ENCODE results near the gene KDM5C. TPM values are rescaled to one million over a fixed set of nuclear protein-coding genes. Genes with fewer than 3 reads are reported as not detected.
A peak's percentile ranks its signal among the peaks of the same experiment; 100 is the strongest.

KDM5C gene
- total RNA-seq = 77.6 TPM
- long read RNA-seq, partial matches to known transcripts = 12 of 17 reads
- long read RNA-seq, other reads (novel, unspliced or antisense) = 5 of 17 reads

DNA sequence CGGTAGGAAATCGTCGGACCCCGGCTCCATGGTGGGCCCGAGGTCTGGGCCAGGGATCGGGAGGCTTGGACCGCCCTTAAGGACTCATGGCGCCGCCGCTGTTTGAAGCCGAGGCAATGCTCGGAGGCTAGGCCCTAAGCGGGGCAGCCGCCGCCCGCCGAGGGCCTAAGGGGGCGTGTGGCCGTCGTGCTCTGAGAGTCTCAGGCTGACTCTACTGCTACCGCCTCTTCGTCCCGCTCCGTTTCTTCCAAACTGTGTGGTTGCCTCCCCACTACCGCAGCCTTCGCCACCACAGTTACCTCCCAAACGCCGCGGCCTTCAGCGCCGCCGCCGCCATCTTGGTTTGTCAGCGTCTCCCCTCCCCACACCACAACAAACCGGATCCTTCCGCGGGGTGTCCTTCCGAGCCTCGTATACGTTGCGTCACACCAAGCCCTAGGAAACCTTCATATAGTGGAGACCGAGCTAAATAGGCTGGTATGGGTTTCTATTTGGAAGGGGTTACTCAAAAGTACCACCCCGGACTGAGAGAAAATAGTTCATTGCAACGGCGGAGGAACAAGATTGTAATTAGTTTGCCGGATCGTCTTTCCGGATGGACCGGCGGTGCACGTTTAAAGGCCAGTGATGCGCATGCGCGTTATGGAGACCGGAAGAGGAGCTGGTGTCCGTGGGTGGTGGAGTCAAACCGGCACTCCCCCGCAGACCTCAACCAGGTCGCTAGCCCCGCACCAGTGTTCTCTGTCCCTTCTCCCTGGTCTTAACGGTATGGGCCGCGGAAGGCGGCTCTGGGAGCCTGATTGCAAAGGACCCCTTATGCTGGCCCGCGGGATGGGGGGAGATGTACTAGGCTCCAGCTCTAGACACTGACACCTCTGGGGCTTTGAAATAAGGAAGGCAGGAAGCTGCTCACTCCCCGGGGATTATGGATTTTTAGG lies at the start of gene KDM5C:
Gene KDM5C, minus strand, starts transcription at position 348 of the 938 bp plus-strand sequence. Its CDS starts 318 bp downstream, at position 30.
- DNase-seq (ENCODE audit: low spot score) = peak; percentile 97

DNA sequence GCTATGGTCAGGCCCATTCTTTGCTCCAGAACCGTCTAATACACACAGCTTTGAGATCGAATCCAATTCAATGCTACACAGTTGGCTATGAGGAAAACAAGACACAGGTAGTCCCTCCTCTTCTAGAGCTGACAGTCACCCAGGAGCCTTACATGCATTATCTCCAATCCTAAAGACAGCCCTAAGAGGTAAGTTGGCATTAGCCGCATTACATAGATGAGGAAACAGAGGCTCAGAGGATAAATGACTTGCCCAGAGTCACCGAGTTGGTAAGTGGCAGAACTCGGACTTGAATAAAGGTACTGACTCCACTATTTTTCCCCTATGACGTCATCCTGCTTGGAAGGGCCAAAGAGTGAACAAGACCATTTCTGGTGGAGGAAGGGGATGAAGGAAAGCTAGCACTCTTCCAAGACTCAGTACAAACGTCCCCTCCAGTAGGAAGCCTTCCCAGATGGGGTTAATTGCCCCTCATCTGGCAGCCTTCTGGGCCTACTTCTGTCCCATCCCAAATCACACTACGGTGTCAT lies 47.9 kb upstream of the KDM5C start:
- DNase-seq (ENCODE audit: low spot score) = no peak

DNA sequence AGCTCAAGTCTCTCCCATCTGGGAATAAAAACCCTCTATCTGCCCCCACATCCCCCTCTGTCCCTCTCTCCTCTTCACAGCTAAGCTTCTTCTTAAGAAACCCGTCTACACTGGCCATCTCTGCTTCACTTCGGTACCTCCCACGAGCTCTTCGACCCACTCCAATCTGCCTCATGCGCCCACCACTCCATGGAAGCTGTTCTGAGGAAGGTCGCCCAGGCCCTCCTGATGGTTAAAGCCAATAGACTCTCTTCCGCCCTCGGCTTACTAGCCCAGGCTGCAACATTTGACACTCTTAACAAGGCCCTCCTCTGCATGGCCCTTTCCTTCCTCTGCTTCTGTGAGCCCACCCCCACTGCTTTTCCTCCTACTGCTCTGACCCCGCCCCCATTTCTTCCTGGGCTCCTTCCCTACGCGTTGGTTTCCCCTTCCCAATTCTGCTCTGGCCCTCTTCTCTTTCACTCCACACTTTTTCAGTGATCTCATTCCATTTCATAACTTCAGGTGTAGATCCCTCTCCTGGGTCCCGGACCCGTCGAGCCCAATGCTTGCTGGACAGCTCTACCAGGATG lies 44.6 kb upstream of the KDM5C start:
- peak; percentile 41 for DNase-seq (ENCODE audit: low spot score)

DNA sequence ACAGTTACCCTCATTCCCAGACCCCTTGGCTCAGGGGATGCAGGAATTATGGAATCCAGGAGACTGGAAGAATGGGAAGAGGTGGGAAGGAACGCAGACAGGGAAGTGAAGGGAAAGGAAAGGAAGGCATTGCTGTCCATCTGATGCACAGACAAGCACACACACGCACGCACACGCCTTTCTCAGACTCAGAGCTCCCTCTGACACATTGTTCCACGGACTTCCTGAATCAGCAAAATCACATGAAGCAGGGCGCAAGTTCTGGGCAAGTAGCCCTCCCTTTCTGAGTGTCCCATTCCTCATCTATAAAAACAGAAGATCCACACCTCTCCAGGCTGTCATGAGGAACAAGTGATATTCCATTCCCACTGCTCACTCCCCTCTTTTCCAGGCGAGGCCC lies 43.2 kb upstream of the KDM5C start:
- DNase-seq (ENCODE audit: low spot score) = peak; percentile 51

GRCh38 chrX:53266914-53267313 lies 41.9 kb upstream of the KDM5C start:
- DNase-seq (ENCODE audit: low spot score) = no peak

DNA sequence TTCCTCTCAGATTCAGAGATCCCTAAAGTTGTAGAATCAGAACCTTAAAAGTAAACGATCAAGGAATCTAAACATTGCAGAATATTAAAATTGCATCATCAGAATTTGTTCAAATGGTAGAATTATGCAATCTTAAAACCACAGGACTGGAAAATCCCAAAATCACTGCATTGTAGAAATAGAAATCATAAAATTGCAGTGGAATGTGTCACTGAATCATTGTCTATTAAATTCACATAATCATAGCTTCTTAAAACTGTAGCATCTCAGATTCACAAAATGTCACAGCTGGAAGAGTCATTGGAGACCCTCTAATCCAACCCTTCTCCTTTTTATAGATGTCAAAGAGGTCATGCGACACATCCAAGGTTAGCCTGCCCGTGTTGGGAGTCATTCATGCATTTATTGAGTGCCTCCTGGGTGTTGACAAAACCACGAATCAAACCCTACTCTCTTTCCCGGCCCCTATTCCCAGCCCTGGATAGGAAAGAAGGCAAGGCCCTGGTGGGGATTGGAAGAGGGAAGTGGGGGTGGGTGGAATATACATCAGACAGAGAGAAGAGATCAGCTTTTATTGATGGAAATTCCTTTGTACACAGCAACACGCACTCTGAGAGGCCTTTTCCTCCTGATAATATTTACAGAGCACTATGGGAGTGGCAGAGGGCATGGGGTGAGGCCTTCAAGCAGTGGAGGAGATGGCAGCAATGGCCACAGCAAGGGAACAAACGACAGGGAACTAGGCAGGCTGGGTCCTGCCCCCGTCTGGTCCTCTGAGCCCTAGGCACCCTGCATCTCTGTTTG lies 41.0 kb upstream of the KDM5C start:
- DNase-seq (ENCODE audit: low spot score) = no peak

- DNase-seq (ENCODE audit: low spot score) = no peak
Observed at GRCh38 chrX:53263597-53264094, 38.6 kb upstream of the KDM5C start.

DNA sequence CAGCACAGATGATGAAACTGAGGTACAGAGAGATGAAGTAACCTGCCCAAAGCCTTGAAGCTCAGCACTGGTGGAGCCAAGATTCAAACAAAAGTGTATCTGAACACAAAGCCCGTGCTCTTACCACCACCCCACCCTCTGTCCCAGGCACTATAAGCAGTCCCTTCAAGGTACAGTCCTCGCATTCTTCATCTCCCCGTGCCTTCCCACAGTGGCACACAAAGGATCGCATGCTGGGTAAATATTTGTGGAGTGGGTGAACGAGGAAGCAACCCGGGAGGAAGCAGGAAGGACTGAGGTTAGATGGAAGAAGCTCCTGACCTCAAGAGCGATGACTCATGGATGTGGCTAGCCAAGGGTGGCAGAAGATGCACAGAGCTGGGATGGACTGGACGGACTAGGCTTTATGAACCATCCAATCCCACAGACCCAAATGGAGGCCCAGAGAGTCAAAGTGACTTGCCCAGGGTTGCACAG lies 37.9 kb upstream of the KDM5C start:
- no peak for DNase-seq (ENCODE audit: low spot score)

DNA sequence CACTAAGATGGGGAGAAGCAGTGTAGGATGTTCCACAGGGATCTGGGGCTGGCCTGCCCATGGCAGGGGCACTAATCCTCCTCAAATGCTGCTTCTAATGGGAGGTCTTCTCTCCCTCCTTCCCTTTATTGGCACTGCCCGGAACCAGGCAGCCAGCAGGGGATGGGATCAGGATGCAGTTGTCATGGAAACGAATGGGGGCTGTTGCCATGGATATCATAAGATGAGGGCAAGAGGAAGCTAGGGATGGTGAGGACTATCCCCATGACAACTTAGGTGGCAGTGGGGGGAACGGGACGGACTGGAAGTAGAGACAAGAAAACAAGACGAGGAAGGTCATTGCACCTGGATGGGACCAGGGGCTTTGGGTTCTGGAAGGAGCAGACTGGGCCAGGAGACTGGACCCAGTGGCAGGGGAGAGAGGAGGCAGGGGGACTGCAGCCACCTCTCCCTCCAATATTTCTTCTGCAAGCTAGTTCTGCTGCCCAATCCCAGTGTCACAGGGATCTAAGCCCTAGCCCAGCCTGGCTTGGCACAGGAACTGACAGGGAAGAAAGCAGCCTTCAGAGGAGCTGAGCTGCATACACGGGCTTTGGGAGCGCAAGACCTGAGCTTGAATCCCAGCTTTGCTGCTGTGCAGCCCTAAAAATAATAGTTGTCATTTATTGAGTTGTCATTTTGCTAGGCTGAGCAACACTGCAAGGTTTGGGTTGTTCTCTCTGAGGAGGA lies 37.3 kb upstream of the KDM5C start:
- DNase-seq (ENCODE audit: low spot score) = no peak

GRCh38 chrX:53261355-53261972 lies 36.5 kb upstream of the KDM5C start:
- no peak for DNase-seq (ENCODE audit: low spot score)

- no peak for DNase-seq (ENCODE audit: low spot score)
Observed at GRCh38 chrX:53260836-53261235, 35.8 kb upstream of the KDM5C start.

GRCh38 chrX:53257670-53258423 lies 32.8 kb upstream of the KDM5C start:
- no peak for DNase-seq (ENCODE audit: low spot score)

DNA sequence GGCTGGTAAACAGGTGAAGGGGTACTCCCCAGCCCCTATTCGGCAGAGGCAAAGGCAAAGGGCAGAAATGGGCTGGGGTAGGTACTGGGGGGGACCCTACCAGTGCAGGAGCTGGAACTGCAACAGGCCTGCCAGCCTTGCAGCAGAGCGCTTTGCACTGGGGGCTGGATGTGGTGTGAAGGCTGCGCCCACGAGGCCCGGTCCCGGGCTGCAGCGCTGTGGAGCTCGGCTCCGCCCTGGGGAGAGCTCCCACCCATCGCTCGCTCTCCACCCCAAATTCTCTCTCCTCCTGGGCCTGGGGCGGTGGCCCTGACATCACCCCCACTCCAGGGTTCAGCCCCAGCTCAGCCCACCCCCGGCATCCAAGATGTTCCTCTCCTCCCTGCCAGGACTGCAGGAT lies 32.2 kb upstream of the KDM5C start:
- DNase-seq (ENCODE audit: low spot score) = no peak

GRCh38 chrX:53256446-53257041 lies 31.5 kb upstream of the KDM5C start:
- no peak for DNase-seq (ENCODE audit: low spot score)

DNA sequence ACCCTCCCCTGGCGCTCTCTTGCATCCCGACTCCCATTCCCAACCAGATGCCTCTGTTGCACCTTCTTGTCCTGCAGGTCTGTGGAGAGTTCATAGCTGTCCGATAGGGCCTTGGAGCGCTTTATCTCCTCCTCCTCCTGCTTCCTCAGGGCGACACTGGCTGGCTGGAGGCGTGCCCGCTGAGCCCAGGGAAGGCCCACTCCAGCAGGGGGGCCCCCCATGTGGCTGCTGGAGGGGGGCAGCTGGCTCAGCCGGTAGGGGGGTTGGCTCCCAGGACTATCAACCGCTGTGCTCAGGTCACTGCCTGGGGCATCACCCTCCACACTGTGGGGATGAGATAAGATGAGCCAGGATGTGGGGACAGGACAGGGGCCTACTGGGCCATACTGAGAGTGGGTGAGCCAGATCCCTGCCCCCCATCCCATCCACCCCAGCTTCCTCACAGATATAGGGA lies 30.8 kb upstream of the KDM5C start:
- no peak for DNase-seq (ENCODE audit: low spot score)

GRCh38 chrX:53254570-53255461 lies 29.8 kb upstream of the KDM5C start:
- DNase-seq (ENCODE audit: low spot score) = no peak

GRCh38 chrX:53253293-53254020 lies 28.4 kb upstream of the KDM5C start:
- no peak for DNase-seq (ENCODE audit: low spot score)

Measured in mesenteric fat pad (tissue), 1 donor.